GM12801 (cell line): ENCODE measurements around the gene TBC1D7.

Experiments used
- TF ChIP-seq, protein P1 (sequence below): IDR thresholded peaks from one replicate; pipeline ENCODE4 v1.5.1; 2011; ENCODE audit warnings: control low read depth; ENCODE audit not compliant: insufficient read length; ENCODE audit errors: extremely low read depth

Gene TBC1D7

DNA sequence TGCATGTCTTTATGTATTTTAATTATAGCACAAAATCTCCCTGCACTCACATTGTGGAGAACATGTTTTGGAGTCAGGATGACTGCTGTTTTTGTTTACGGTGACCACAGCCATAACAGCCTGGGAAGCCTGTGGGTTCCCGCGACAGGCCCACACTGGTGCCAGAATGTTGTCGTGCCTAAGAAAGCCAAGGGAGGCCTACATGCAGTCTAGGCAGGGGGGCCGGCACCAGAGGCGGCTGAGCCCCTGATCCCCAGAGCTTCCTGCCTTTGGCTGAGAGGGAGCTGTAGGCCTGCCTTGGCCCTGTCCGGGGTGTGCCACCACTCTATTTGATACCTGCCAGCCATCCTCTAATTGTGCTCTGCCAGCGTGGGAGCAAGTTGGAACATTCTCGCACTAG, 46.7 kb downstream of the TBC1D7 start:
- TF ChIP-seq, protein P1, sequence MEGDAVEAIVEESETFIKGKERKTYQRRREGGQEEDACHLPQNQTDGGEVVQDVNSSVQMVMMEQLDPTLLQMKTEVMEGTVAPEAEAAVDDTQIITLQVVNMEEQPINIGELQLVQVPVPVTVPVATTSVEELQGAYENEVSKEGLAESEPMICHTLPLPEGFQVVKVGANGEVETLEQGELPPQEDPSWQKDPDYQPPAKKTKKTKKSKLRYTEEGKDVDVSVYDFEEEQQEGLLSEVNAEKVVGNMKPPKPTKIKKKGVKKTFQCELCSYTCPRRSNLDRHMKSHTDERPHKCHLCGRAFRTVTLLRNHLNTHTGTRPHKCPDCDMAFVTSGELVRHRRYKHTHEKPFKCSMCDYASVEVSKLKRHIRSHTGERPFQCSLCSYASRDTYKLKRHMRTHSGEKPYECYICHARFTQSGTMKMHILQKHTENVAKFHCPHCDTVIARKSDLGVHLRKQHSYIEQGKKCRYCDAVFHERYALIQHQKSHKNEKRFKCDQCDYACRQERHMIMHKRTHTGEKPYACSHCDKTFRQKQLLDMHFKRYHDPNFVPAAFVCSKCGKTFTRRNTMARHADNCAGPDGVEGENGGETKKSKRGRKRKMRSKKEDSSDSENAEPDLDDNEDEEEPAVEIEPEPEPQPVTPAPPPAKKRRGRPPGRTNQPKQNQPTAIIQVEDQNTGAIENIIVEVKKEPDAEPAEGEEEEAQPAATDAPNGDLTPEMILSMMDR, result no peak

DNA sequence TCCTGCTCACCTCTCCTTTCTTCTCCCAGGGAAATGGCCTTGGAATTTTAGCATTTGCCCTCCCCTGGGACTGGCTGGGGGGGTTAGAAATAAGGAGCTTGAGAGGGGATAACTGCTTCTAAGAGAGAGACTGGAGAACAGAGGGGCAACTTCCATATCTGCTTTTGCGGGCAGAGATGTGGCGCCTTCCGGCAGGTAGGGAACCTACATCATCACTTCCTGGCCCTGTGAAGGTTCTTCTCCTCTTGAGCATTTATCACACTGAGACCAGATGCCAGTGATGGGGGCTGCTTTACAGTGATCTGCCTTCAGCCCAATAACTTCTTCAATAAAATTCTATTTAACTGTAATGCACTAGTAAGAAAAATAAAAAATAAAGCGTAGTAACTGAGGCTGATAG, 48.1 kb downstream of the TBC1D7 start:
- TF ChIP-seq, protein P1, result no peak

DNA sequence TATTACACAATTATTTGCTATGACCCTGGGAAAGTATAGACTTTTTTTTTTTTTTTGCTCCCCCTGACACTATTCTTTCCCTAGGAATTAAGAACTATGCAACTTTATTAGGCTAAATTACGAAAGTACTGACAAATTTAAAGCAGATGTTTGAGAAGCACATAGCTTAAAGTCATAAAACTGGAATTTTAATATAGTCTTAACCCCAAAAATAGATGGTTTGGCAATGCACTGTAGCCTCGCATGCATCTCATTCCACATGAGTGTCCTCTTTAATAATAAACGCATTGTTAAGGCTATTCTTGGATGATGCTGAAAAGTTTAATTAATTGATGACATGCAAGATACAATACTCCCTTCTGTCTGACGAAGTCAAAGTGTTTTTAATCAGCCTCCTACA, 49.3 kb downstream of the TBC1D7 start:
- TF ChIP-seq, protein P1, result no peak

DNA sequence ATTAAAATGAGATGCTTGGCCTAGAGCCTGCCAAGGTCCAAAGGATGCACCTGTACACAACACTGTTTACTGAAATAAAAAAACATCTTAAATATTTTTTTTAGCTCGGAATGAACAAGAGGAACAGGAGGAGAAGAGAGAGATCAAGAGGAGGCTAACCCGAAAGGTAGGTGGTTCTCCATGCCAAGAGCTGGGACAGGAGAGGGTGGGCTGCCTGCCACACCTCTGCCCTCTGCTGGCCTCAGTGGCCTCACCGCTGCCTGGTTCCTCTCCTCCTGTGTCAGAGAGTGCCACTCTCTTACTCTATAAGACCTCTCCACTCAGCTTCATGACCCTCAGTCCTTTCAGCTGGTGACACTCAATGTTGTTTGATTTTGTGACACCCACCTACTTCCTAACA, 50.2 kb downstream of the TBC1D7 start:
- TF ChIP-seq, protein P1, result no peak

DNA sequence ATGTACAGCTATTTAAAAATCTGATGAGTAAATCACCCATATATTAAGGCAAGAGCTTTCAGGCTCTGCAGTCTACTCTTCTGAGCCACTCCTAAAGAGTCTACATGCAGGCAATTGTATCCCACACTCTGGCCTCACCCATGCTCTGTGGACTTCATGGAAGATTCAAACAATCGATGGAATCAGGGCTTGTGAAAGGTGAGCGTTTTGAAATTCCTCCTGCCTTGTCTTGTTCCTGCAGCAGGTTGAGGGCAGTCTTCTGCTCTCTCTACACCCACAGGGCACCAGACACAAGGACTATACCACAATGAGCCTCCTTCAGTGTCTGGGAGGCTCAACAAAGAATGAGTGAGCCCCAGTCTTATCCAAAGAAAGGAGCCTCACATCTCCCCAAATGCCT, 51.1 kb downstream of the TBC1D7 start:
- TF ChIP-seq, protein P1, result no peak

DNA sequence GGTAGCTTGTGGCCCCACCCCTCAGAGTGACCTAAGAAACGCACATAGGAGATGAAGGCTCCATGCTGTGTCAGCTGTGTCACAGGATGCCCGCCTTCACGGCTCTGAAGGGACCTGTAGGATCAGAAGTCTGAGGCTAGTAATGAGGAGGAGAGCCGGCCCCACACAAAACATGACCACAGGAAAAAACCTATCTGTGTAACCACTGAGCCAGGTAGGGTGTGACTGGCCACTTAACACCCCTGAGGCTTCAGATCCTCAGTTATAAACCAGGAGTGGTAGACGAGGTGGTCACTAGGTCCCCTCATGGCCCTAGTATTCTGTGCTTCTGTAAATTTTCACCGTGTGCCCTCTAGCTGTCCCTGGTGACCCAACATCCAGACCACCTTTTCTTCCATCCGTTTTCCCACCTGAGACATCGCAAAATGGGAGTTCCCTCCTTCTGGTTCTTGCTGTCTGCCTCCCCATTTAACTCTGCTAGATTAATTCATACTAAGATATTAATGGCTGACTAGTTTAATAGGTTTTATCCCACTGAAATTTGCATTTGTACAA, 52.8 kb downstream of the TBC1D7 start:
- TF ChIP-seq, protein P1, result no peak

DNA sequence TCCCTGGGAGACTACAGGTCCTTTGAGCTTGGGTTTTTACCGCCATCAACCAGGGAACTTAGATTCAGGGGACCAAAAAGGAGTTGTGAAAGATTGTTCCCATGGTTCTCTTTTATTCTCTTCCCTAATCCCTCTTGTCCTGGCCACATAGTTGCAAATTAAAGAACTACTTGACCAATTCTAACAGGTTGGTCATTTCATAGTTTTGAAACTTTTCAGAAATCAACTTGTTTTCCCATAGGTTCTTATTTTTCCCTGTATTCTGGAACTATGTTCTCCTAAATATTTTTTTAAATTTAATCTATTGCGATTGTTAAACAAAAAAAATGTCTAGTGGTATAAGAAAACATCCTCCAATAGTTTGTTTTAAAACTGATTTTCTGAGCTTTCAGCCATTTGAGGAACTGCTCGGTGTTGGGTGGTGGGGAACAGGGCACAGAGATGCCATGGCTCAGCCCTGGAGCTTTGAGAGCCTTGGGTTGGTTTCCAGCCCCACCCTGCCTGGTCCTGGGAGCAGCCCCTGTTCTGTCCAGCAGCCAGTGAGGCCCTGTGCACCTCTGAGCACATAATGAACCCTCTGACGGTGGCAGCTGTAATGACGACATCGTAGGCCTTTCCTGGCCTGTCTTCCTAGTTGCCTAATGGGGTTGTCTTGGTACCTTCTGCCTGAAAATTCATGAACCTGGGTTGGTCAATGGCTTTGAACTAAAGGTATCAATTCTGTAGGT, 53.5 kb downstream of the TBC1D7 start:
- TF ChIP-seq, protein P1, result no peak
